ENCODE measurements around the gene SEMA3C. TPM values are rescaled to one million over a fixed set of nuclear protein-coding genes. Genes with fewer than 3 reads are reported as not detected.

SEMA3C gene
- total and polyA plus RNA-seq, 8 donors = 4.5 to 344 (median 68.7) TPM

DNA sequence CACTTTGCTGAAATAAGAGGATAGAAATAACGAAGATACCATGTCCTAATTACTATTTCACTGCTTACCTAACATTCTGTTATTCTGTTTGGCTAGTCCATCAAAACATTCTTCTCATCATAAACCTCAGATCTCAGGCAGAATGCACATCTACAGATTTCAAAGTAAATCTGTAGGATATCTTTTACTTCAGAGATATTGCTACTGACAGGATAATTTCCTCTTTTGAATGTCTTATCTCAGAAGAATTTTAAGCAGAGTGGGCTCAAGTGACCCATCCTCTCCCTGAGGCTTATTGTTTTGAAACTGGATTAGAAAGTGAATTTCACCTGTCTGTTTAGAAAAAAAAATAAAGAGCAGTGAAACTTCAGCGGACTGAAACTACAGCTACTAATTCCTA is 83.6 kb downstream of the SEMA3C start:
- peaks cover 0 to 20% (median 7%) of the 10 kb centered on the region in 4 donors for H3K4me1 ChIP-seq
- no peaks in the 10 kb centered on the region for H3K9me3 ChIP-seq
- no peak for DNase-seq
- H3K36me3 ChIP-seq = no peaks in the 10 kb centered on the region
- H3K4me3 ChIP-seq = no peak overlapping the region
- H3K27me3 ChIP-seq = no peaks in the 10 kb centered on the region
- H3K27ac ChIP-seq = no peak overlapping the region
- WGBS, 5 donors = 66 to 94% (median 88%) methylated on average over 2 of the region's 2 CpGs
- TF ChIP-seq POLR2AphosphoS5 (IDR thresholded peaks at IDR 0.05) (no peak), POLR2A (IDR thresholded peaks at IDR 0.05) (no peak), EP300 (IDR thresholded peaks at IDR 0.05) (no peak)
- TF ChIP-seq, protein P1, sequence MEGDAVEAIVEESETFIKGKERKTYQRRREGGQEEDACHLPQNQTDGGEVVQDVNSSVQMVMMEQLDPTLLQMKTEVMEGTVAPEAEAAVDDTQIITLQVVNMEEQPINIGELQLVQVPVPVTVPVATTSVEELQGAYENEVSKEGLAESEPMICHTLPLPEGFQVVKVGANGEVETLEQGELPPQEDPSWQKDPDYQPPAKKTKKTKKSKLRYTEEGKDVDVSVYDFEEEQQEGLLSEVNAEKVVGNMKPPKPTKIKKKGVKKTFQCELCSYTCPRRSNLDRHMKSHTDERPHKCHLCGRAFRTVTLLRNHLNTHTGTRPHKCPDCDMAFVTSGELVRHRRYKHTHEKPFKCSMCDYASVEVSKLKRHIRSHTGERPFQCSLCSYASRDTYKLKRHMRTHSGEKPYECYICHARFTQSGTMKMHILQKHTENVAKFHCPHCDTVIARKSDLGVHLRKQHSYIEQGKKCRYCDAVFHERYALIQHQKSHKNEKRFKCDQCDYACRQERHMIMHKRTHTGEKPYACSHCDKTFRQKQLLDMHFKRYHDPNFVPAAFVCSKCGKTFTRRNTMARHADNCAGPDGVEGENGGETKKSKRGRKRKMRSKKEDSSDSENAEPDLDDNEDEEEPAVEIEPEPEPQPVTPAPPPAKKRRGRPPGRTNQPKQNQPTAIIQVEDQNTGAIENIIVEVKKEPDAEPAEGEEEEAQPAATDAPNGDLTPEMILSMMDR (IDR thresholded peaks at IDR 0.05) = no peak
- intact Hi-C loops (cut with DNase I; ENCODE audit: low total_unique reads) = no loop called here

DNA sequence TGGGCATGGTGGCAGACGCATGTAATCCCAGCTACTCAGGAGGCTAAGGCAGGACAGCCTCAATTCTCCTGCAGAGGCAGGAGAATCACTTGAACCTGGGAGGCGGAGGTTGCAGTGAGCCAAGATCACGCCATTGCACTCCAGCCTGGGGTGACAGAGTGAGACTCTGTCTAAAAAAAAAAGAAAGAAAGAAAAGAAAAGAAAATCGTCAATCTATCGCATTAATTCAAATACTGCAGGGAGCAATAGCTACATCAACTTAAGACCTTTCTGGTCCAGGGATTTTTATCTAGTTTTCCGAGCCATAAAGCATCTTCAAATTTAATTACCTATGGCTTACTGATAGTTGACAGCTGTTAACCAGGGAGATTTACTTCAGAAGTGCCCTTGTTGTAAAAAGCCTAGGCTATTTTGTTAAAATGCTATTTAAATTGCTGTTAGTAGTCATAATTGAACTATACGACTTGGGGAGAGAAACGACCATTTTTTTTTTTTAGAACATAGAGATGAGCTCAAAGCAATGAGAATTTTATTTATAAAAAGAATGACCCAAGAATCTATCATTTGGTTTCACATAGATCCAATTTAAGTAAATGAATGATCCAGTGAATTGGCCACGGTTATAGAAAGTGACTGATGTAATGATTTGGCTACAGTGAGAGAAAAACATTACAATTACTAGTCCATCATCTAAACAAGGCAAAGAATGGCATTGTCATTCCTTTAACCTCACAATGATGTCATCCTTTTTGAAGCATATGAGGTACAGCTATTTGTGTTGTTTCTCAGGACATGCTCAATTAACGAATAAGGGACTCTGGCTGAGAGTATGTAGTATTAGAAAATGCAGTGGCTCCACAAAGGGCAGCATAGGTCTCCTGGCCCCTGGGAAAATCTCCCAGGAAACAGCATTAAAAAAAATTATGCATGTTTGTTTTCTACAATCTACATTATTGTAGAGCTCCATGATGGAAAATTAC is 85.3 kb downstream of the SEMA3C start:
- Histone ChIP-seq H3K4me3 (no peak overlapping the region), H3K4me1 (peaks cover 3 to 33% (median 14%) of the 10 kb centered on the region in 4 donors), H3K36me3 (no peaks in the 10 kb centered on the region), H3K27me3 (no peaks in the 10 kb centered on the region), H3K27ac (no peak overlapping the region), H3K9me3 (no peaks in the 10 kb centered on the region)
- 75 to 83% (median 81%) methylated on average over 10 of the region's 10 CpGs for WGBS, 5 donors
- intact Hi-C loops (cut with DNase I; ENCODE audit: low total_unique reads) = no loop called here
- DNase-seq = peak in 1 of 2 donors; percentile 19
- no peak for TF ChIP-seq POLR2AphosphoS5 (IDR thresholded peaks at IDR 0.05)
- TF ChIP-seq EP300 (IDR thresholded peaks at IDR 0.05) = no peak
- TF ChIP-seq, protein P1 (IDR thresholded peaks at IDR 0.05) = no peak
- TF ChIP-seq POLR2A (IDR thresholded peaks at IDR 0.05) = no peak

DNA sequence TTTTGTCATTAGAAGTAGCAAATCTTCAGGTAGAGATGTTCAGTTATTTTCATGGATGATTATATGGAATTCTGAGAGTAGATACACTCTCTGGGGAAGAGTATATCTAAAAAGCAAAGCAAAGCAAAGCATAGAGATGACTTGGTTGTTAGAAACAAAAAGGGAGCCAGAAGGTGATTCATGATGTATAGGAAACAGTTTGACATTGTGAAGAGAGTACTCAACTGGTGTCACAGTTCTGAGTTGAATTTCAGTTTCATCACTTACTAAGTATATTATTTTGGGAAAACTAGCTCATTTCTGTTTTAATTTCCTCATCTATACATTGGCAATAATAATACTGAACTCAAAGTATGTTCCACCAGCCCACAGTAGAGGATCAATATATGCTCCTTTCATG is 86.8 kb downstream of the SEMA3C start:
- intact Hi-C loops (cut with DNase I; ENCODE audit: low total_unique reads) = no loop called here
- Histone ChIP-seq H3K9me3 (no peaks in the 10 kb centered on the region), H3K27me3 (no peaks in the 10 kb centered on the region), H3K4me3 (no peak overlapping the region), H3K4me1 (peaks cover 6 to 46% (median 23%) of the 10 kb centered on the region in 4 donors), H3K36me3 (no peaks in the 10 kb centered on the region), H3K27ac (no peak overlapping the region)
- no peak for DNase-seq
- TF ChIP-seq EP300 (IDR thresholded peaks at IDR 0.05) = no peak
- TF ChIP-seq POLR2A (IDR thresholded peaks at IDR 0.05) = no peak

DNA sequence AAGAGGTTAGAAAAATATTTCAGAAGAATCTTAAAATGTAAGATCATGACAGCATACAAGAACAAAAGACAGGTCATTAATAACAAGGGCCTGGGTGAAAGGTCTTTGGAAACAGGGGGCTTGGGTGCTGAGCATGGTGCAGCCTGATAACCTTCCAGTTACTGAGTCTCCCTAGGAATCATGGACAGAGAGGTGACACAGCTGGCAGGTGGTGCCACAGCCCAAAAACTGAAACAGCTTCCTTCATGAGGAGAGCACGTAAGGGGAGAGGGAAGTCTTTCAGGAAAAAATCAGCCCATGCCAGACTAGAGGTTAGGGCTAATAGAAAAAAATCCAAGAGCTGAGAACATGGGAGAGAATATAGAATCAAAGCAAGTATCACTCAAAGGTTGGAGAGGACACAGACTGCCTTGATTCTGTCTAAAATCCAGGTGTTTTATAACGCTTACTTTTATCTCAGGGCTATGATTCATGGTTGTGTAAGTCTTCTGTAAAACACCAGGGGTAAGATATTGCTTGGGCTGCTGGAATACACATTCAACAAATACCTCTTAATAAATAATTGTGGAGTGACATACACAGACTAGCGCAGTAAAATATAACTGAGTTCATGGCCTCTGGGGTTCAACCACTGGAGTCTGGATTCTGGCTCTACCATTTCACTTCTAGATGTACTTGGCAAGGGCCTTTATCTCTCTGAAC is 88.1 kb downstream of the SEMA3C start:
- intact Hi-C loops (cut with DNase I; ENCODE audit: low total_unique reads) = no loop called here
- H3K9me3 ChIP-seq = no peaks in the 10 kb centered on the region
- peak in 1 of 2 donors; percentile 30 for DNase-seq
- no peaks in the 10 kb centered on the region for H3K36me3 ChIP-seq
- H3K4me3 ChIP-seq = no peak overlapping the region
- no peaks in the 10 kb centered on the region for H3K27me3 ChIP-seq
- no peak overlapping the region for H3K27ac ChIP-seq
- TF ChIP-seq POLR2AphosphoS5 (IDR thresholded peaks at IDR 0.05) (no peak), EP300 (IDR thresholded peaks at IDR 0.05) (no peak), POLR2A (IDR thresholded peaks at IDR 0.05) (no peak)
- TF ChIP-seq, protein P1 (IDR thresholded peaks at IDR 0.05) = no peak
- H3K4me1 ChIP-seq = peaks cover 6 to 59% (median 29%) of the 10 kb centered on the region in 4 donors
- WGBS, 5 donors = 54 to 71% (median 59%) methylated on average over 3 of the region's 3 CpGs

All from stomach (tissue), 9 donors.